ENCODE measurements around the gene S1PR4.

DNA sequence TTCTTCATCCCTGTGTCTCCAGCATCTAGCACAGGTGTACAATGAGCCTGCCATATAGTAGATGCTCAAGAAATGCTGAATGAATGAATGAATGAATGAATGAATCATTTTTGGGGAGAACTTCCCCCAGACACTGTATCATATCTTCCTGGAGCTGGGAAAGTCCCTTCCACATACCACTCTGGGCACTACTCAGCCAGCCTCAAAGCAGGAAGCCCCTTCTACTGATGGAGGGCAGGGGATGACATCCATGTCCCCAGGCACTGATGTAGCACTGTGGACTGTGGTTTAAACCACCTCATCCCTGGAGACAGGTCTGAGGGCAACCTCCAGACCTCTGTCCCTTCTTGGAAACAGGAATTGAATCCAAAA lies 37.9 kb upstream of the S1PR4 start:
- TF ChIP-seq ZNF311 (CRISPR knock-in tag; IDR thresholded peaks at IDR 0.05), result no peak
- TF ChIP-seq POLR2A (conservative IDR thresholded peaks at IDR 0.05), result no peak
- TF ChIP-seq, protein P1, sequence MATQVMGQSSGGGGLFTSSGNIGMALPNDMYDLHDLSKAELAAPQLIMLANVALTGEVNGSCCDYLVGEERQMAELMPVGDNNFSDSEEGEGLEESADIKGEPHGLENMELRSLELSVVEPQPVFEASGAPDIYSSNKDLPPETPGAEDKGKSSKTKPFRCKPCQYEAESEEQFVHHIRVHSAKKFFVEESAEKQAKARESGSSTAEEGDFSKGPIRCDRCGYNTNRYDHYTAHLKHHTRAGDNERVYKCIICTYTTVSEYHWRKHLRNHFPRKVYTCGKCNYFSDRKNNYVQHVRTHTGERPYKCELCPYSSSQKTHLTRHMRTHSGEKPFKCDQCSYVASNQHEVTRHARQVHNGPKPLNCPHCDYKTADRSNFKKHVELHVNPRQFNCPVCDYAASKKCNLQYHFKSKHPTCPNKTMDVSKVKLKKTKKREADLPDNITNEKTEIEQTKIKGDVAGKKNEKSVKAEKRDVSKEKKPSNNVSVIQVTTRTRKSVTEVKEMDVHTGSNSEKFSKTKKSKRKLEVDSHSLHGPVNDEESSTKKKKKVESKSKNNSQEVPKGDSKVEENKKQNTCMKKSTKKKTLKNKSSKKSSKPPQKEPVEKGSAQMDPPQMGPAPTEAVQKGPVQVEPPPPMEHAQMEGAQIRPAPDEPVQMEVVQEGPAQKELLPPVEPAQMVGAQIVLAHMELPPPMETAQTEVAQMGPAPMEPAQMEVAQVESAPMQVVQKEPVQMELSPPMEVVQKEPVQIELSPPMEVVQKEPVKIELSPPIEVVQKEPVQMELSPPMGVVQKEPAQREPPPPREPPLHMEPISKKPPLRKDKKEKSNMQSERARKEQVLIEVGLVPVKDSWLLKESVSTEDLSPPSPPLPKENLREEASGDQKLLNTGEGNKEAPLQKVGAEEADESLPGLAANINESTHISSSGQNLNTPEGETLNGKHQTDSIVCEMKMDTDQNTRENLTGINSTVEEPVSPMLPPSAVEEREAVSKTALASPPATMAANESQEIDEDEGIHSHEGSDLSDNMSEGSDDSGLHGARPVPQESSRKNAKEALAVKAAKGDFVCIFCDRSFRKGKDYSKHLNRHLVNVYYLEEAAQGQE (IDR thresholded peaks at IDR 0.05; ENCODE audit: borderline replicate concordance), result no peak
- TF ChIP-seq, protein P1 (CRISPR knock-in tag; IDR thresholded peaks at IDR 0.05; ENCODE audit: low read depth), result no peak
- TF ChIP-seq ZNF121 (CRISPR knock-in tag; conservative IDR thresholded peaks at IDR 0.05), result no peak
- no peak for TF ChIP-seq ZNF77 (CRISPR knock-in tag; IDR thresholded peaks at IDR 0.05)
- TF ChIP-seq, protein P2, sequence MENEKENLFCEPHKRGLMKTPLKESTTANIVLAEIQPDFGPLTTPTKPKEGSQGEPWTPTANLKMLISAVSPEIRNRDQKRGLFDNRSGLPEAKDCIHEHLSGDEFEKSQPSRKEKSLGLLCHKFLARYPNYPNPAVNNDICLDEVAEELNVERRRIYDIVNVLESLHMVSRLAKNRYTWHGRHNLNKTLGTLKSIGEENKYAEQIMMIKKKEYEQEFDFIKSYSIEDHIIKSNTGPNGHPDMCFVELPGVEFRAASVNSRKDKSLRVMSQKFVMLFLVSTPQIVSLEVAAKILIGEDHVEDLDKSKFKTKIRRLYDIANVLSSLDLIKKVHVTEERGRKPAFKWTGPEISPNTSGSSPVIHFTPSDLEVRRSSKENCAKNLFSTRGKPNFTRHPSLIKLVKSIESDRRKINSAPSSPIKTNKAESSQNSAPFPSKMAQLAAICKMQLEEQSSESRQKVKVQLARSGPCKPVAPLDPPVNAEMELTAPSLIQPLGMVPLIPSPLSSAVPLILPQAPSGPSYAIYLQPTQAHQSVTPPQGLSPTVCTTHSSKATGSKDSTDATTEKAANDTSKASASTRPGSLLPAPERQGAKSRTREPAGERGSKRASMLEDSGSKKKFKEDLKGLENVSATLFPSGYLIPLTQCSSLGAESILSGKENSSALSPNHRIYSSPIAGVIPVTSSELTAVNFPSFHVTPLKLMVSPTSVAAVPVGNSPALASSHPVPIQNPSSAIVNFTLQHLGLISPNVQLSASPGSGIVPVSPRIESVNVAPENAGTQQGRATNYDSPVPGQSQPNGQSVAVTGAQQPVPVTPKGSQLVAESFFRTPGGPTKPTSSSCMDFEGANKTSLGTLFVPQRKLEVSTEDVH (IDR thresholded peaks at IDR 0.05; ENCODE audit: low read depth, partially characterized antibody), result no peak
- no peak for TF ChIP-seq RBBP5 (IDR thresholded peaks at IDR 0.05; ENCODE audit: borderline replicate concordance, insufficient read depth, low read length, poor library complexity, severe bottlenecking)
- TF ChIP-seq SP1 (CRISPR knock-in tag; IDR thresholded peaks at IDR 0.05), result no peak
- TF ChIP-seq ZNF282 (CRISPR knock-in tag; IDR thresholded peaks at IDR 0.05), result no peak
- TF ChIP-seq ZZZ3 (IDR thresholded peaks at IDR 0.05), result no peak
- no peak for TF ChIP-seq MAFK (IDR thresholded peaks at IDR 0.05; ENCODE audit: low read length)
- TF ChIP-seq ESRRA (IDR thresholded peaks at IDR 0.05; ENCODE audit: borderline replicate concordance, low read depth), result no peak
- no peak for TF ChIP-seq HIVEP1 (CRISPR knock-in tag; IDR thresholded peaks at IDR 0.05)
- no peak for TF ChIP-seq NR2C1 (IDR thresholded peaks at IDR 0.05)
- TF ChIP-seq NR2C1 (tag; IDR thresholded peaks at IDR 0.05), result no peak

Data from K562 (cell line).